Measurements from ENCODE around the gene DPYSL5.

Gene DPYSL5

GRCh38 chr2:26934985-26935384, 87.1 kb downstream of the DPYSL5 start:
- FAIRE-seq: no peak

DNA sequence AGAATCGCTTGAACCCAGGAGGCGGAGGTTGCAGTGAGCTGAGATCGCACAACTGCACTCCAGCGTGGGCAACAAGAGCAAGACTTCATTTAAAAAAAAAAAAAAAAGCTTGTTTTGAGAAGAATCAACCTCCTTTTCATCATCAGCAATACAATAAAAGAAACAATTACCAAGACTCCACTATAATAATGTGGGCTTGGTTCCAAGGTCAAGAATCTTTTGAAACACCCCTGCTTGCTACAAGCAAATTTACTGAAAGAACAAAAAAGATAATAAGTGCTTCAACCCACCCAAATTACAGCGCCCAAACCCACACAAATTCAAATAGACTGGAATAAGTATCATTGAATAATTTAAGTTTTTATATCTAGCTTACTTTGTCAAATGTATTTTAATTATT, 88.9 kb downstream of the DPYSL5 start:
- no peak for FAIRE-seq

DNA sequence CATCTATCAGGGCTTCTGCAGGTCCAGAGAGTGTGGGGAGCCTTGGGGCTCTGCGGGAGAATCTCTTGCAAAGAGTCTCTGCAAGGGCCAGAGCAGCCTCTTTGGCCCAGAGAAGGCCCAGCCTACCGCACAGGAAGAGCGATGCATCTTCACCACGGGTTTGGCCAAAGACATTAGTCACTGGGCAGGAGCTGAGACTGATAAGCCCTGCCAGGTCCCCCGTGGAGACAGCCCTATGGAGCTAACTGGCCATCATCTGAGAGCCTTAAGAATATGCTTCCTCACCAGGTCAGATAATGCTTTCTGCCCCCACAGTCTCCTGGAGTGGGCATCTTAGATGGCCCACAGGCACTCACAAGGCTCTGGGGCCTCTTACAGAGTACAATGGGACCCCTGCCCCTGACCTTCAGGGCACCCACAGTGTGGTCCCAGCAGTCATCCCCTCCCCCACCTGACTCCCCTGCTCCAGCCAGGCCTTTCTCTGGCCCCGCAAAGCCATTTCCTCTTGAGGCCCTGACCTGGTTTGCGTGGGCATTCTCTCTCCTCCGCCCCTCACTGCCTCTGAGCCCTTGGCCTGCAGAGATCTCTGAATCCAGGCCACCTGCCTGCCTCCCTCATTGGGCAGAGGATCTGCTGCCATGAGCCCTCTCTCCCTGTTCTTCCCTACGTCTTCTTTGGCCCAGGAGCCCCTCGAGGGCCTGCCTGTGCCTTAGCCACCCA, 90.6 kb downstream of the DPYSL5 start:
- no peak for FAIRE-seq

- FAIRE-seq: no peak
These were observed 92.1 kb downstream of the DPYSL5 start for GRCh38 chr2:26940001-26940400.

- no peak for FAIRE-seq
These were observed 93.6 kb downstream of the DPYSL5 start for GRCh38 chr2:26941486-26941885.

- FAIRE-seq: peak; percentile 60
These were observed 94.8 kb downstream of the DPYSL5 start for GRCh38 chr2:26942543-26943295.

- FAIRE-seq: no peak
These were observed 98.2 kb downstream of the DPYSL5 start for GRCh38 chr2:26945991-26946750.

DNA sequence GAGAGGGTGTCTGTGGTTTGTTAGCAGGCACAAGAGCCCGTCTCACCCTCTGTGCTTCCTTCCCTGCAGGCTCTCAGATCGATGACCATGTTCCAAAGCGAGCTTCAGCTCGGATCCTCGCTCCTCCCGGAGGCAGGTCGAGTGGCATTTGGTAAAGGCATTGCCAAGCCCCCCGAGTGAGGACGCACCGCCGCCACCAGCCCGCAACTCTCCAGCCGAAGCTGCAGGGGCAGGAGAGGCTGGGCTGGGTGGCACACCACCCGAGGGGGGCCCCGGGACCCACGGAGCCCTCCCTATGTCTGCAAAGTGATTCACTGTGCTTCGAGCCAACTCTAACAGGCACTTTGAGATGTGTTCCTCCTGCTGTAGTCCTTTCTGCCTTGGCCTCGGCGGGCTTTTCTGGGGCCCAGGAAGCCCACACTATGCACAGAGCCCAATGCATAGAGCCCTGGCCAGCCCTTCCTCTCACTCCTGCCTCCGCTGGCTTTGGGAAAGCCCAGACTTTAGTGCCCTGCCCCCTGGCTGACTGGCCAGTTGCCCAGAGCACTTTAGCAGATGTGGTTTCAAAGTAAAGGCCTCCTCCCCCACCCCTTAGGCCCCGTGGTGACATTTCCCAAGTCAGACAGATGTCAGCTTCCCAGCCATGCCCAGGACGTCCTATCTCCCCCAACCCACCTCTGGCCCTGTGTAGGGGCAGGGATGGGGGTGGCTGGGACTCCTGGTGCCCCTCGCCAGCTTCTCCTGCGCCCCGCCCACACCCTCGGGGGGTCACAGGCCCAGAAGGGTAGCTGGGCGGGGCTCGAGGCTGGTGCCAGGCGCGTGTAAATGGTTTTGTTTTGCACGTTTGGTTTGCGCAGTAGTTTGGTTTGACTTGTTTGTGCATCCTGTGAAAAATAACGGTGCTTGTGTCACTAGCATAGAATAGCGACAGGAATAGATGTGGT, 99.2 kb downstream of the DPYSL5 start:
- FAIRE-seq: no peak

- FAIRE-seq: no peak
These were observed 100.9 kb downstream of the DPYSL5 start for GRCh38 chr2:26948800-26949199.

- FAIRE-seq: no peak
These were observed 102.3 kb downstream of the DPYSL5 start for GRCh38 chr2:26950246-26950645.

DNA sequence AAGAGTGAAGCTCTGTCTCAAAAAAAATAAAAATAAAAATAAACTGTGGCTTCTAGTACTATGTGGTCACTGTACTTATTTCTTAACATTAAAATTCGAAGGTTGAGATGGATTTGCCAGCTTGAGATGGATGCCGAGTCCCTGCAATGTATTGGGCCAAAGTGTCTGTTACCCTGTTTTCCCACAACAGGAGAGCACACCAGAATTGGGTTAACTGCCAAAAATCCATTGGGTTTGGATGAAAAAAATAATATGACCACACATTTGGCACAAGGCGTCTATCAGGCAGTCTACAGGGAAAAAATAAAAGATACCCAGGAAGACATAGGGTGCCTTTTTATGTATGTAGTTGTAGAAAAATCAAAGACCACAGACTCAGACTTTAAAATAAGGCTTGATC, 103.3 kb downstream of the DPYSL5 start:
- no peak for FAIRE-seq

DNA sequence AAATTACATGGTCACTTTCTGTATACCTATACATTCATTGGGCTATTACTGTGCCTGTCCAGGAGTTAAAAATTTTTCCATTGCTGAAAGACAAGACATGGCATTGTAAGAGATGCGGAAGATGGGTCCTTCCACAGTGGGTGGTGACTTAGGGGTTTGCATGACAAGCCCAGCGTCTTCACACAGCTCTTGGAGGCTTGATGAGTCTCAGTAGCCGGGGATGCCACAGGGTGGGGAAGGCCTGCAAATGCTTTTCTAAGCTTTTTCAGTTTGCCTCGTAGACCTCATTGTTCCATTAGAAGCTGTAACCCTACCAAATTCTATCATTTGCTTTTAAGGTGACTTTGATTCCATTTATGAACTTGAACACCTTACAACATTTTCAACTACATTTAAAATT, 104.4 kb downstream of the DPYSL5 start:
- FAIRE-seq: no peak

- no peak for FAIRE-seq
These were observed 106.2 kb downstream of the DPYSL5 start for GRCh38 chr2:26954135-26954534.

GRCh38 chr2:26957041-26957440, 109.1 kb downstream of the DPYSL5 start:
- FAIRE-seq: no peak

DNA sequence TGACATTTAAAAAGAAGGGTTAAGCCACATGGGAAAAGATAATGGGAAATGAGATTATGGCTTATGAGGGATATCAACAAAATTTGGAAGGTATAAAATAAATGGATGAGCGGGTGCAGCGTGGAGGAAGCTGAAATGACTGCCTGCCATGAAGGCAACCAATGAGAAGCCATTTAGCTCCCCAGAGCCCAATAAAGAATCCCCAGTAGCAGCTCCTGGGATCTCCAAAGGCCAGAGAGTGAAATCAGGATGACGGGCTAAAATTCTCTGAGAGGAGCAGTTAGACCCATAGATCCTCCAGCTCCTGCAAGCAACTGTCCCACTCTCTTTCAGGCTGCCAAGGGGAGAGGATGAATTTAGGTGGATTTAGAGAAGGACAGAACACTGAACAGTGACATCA, 109.6 kb downstream of the DPYSL5 start:
- no peak for FAIRE-seq

GRCh38 chr2:26959331-26959730, 111.4 kb downstream of the DPYSL5 start:
- FAIRE-seq: no peak

- FAIRE-seq: no peak
These were observed 116.7 kb downstream of the DPYSL5 start for GRCh38 chr2:26964446-26965130.

- FAIRE-seq: no peak
These were observed 120.1 kb downstream of the DPYSL5 start for GRCh38 chr2:26968001-26968400.

DNA sequence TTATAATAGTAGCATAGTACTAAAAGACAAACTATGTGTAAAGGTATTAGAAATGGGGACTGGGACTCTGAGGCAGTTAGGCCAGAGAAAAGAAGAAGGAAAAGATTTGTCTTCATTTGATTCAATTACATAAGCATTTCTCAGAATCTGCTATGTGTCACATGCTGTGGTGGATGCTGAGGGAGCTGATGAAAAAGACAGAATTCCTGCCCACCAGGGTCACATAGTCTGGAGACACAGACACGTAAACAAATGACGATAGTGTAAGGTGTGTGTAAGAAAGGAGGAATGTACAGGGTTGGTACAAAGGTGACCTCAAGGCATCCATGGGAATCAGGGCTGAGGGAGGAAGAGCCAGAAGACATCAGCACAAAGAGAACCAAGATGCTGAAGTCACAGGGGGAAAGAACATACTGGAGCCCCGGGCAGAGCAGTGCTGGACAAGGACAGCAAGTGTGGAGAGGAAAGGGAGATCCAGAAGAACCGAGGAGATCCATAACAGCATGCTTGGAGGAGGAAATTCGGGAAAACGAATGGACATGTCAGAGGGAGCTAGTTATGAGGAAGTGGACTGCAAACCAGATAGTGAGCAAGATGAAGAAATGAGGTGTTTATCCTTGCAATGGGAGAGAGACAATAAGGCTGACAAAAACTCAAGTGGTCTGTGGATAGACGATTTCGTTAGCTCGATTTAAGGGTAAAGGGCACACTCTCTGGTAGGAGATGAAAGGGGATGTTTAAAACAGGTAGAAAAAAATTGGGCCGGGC, 121.3 kb downstream of the DPYSL5 start:
- no peak for FAIRE-seq

DNA sequence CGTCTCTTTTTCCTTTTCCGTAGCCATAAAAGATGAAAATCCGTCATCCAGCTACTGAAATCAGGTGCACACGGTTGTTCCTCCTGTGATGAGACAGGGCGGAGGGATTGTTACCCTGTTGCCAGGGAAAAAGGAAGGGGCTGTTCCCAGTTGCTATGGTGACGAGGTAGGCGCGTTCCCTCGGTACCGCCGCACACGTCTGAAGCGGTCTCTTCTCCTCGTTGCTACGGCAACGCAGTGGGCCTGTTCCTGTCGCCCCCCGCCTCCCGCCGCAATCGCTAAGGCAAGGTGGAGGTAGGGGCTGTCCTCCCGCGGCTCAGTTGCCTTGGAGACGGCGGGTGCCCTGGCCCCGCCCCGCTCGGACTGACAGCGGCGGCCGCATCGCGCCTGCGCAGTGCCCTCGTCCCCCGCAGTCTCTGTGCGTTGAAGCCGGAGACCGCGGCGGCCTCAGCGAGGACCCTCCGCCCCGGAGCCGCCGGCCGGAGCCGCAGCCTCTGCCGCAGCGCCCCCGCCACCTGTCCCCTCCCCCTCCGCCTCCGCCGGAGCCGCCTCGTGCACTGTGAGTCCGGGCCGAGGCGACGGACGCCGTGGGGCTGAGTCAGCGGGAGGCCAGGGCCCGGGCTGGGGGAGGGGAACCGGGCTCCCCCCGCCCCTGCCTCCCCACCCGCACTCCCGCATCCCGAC, 122.5 kb downstream of the DPYSL5 start, which contains the start of gene MAPRE3:
Gene MAPRE3 (plus strand): TSS at position 394 of the 684 bp plus-strand sequence. CDS start 51,582 bp downstream, outside the sequence.
- no peak for FAIRE-seq
